ENCODE measurements around the gene PPME1.

GRCh38 chr11:74185285-74185684 is 14.2 kb downstream of the PPME1 start:
- TF ChIP-seq CTCF (conservative IDR thresholded peaks at IDR 0.05; ENCODE audit: low read depth, low read length) (no peak), EZH2 (IDR thresholded peaks at IDR 0.05; ENCODE audit: borderline replicate concordance, low read depth, low read length, poor library complexity, severe bottlenecking) (no peak)

All from A673 (cell line).